Thoracic aorta (tissue), 2 donors: ENCODE data around the gene GPBAR1. TPM values are rescaled to one million over a fixed set of nuclear protein-coding genes. Genes with fewer than 3 reads are reported as not detected.

Experiments used
- ATAC-seq: fragments of 150-250 bp; one replicate; pipeline ENCODE4 v1.8.0; 2017; ENCODE audit warnings: low read depth; ENCODE audit not compliant: insufficient number of reproducible peaks, low FRiP score
- DNase-seq: peaks from one replicate; pipeline ENCODE4 v3.0.0-alpha.2; 2020; ENCODE audit warnings: low spot score
- H3K27ac ChIP-seq, 2 donors: fragments of 200-600 bp; sonication (generic); 1 replicate in 1 of 2; 2 replicates in 1 of 2; pipeline ENCODE4 v1.5.1; 2016; ENCODE audit warnings: mild to moderate bottlenecking in 2 of 2, moderate library complexity in 2 of 2
- H3K27me3 ChIP-seq: fragments of 200-600 bp; sonication (generic); replicated peaks from 2 replicates; pipeline ENCODE4 v1.6.0; 2016; ENCODE audit warnings: mild to moderate bottlenecking; ENCODE audit not compliant: insufficient read depth
- H3K36me3 ChIP-seq: fragments of 200-600 bp; sonication (generic); one replicate; pipeline ENCODE4 v1.5.1; 2016
- H3K4me1 ChIP-seq, 2 donors: fragments of 200-600 bp; sonication (generic); 1 replicate in 1 of 2; 2 replicates in 1 of 2; pipeline versions ENCODE4 v1.5.1 to v1.6.0; 2016; ENCODE audit warnings: low read depth in 2 of 2, mild to moderate bottlenecking in 1 of 2; ENCODE audit not compliant: control insufficient read depth in 1 of 2
- H3K4me3 ChIP-seq: fragments of 200-600 bp; sonication (generic); 2 replicates; pipeline ENCODE4 v1.5.1; 2016; ENCODE audit warnings: mild to moderate bottlenecking
- H3K9me3 ChIP-seq: fragments of 200-600 bp; sonication (generic); 2 replicates; pipeline ENCODE4 v1.5.1; 2016
- CTCF ChIP-seq: fragments of 200-600 bp; sonication (generic); IDR thresholded peaks from one replicate; pipeline ENCODE4 v1.5.1; 2019; ENCODE audit warnings: antibody characterized with exemption
- total RNA-seq, 2 donors: library from RNA; depleted of rRNA; stranded (reverse); fragments of >200 nt; gene quantifications; one replicate each; pipeline versions ENCODE4 v1.1.0 to v1.2.3, GENCODE V29; 2016

GPBAR1 gene
- total RNA-seq, 2 donors from 2014 or later: 3.5 to 4.2 TPM

- no peak overlapping the region for H3K27ac ChIP-seq
- H3K4me1 ChIP-seq: peaks cover 12 to 63% of the 10 kb centered on the region in 2 donors
- peaks cover 43% of the 10 kb centered on the region for H3K36me3 ChIP-seq
- no peak overlapping the region for H3K4me3 ChIP-seq
- DNase-seq (no peak), ATAC-seq (no peak)
- H3K27me3 ChIP-seq: no peaks in the 10 kb centered on the region
- TF ChIP-seq CTCF: no peak
- no peaks in the 10 kb centered on the region for H3K9me3 ChIP-seq
Measured at GRCh38 chr2:218263817-218264641, 3.2 kb downstream of the GPBAR1 start.

- no peaks in the 10 kb centered on the region for H3K9me3 ChIP-seq
- H3K4me3 ChIP-seq: no peak overlapping the region
- no peak for TF ChIP-seq CTCF
- peaks cover 12 to 57% of the 10 kb centered on the region in 2 donors for H3K4me1 ChIP-seq
- ATAC-seq (no peak), DNase-seq (no peak)
- H3K27ac ChIP-seq: no peak overlapping the region
- peaks cover 43% of the 10 kb centered on the region for H3K36me3 ChIP-seq
- H3K27me3 ChIP-seq: no peaks in the 10 kb centered on the region
Measured at GRCh38 chr2:218264773-218265561, 4.2 kb downstream of the GPBAR1 start.

GRCh38 chr2:218265626-218266025 is 4.8 kb downstream of the GPBAR1 start:
- DNase-seq (no peak), ATAC-seq (no peak)
- peaks cover 12 to 53% of the 10 kb centered on the region in 2 donors for H3K4me1 ChIP-seq
- H3K27me3 ChIP-seq: no peaks in the 10 kb centered on the region
- no peaks in the 10 kb centered on the region for H3K9me3 ChIP-seq
- no peak overlapping the region for H3K4me3 ChIP-seq
- no peak overlapping the region for H3K27ac ChIP-seq
- TF ChIP-seq CTCF: no peak
- H3K36me3 ChIP-seq: peaks cover 43% of the 10 kb centered on the region

GRCh38 chr2:218266316-218266979 is 5.6 kb downstream of the GPBAR1 start:
- no peaks in the 10 kb centered on the region for H3K9me3 ChIP-seq
- H3K27me3 ChIP-seq: no peaks in the 10 kb centered on the region
- ATAC-seq (no peak), DNase-seq (no peak)
- peaks cover 43% of the 10 kb centered on the region for H3K36me3 ChIP-seq
- H3K4me1 ChIP-seq: peaks cover 14 to 53% of the 10 kb centered on the region in 2 donors
- TF ChIP-seq CTCF: no peak
- no peak overlapping the region for H3K4me3 ChIP-seq
- no peak overlapping the region for H3K27ac ChIP-seq

GRCh38 chr2:218267259-218267658 is 6.4 kb downstream of the GPBAR1 start:
- TF ChIP-seq CTCF: no peak
- H3K4me3 ChIP-seq: no peak overlapping the region
- H3K9me3 ChIP-seq: no peaks in the 10 kb centered on the region
- DNase-seq (no peak), ATAC-seq (no peak)
- H3K27ac ChIP-seq: no peak overlapping the region
- H3K4me1 ChIP-seq: peaks cover 22 to 53% of the 10 kb centered on the region in 2 donors
- H3K27me3 ChIP-seq: no peaks in the 10 kb centered on the region
- H3K36me3 ChIP-seq: peaks cover 43% of the 10 kb centered on the region
